C4-2B (cell line): Measurements from ENCODE around the gene JUN.

ENCODE experiments used
- H3K27ac ChIP-seq: fragments of 450-650 bp; 2 replicates; pipeline ENCODE4 v1.5.1; 2017
- ZFX ChIP-seq: fragments of 450-650 bp; IDR thresholded peaks from 2 replicates; pipeline ENCODE4 v1.6.1; 2017
- TF ChIP-seq, protein P1 (sequence below): fragments of 450-650 bp; conservative IDR thresholded peaks from 2 replicates; pipeline ENCODE4 v1.5.1; 2017; ENCODE audit warnings: mild to moderate bottlenecking

Gene JUN

DNA sequence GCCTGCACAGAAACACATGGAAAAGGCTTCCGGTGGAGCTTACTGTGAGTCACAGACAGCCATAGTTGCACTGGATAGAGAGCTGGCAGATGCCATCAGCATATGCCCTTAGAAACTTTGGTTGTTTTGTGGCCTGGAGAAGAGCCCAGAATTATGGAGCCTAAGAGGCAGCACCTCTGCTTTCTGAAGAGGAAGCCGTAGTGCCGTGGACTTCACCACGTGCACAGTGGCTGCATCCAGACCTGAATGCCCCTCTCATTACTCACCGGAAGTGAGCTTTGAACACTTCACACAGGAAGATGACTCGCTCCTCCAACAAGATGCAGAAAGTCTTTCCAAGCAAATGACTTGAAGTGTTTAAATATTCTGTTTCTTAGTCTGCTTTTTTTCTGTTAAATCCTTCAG, 28.4 kb downstream of the JUN start:
- no peak overlapping the region for H3K27ac ChIP-seq
- TF ChIP-seq, protein P1, sequence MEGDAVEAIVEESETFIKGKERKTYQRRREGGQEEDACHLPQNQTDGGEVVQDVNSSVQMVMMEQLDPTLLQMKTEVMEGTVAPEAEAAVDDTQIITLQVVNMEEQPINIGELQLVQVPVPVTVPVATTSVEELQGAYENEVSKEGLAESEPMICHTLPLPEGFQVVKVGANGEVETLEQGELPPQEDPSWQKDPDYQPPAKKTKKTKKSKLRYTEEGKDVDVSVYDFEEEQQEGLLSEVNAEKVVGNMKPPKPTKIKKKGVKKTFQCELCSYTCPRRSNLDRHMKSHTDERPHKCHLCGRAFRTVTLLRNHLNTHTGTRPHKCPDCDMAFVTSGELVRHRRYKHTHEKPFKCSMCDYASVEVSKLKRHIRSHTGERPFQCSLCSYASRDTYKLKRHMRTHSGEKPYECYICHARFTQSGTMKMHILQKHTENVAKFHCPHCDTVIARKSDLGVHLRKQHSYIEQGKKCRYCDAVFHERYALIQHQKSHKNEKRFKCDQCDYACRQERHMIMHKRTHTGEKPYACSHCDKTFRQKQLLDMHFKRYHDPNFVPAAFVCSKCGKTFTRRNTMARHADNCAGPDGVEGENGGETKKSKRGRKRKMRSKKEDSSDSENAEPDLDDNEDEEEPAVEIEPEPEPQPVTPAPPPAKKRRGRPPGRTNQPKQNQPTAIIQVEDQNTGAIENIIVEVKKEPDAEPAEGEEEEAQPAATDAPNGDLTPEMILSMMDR: no peak
- no peak for TF ChIP-seq ZFX

- TF ChIP-seq, protein P1: no peak
- no peak for TF ChIP-seq ZFX
- H3K27ac ChIP-seq: no peak overlapping the region
These were observed 29.0 kb downstream of the JUN start for GRCh38 chr1:58754683-58755467.

DNA sequence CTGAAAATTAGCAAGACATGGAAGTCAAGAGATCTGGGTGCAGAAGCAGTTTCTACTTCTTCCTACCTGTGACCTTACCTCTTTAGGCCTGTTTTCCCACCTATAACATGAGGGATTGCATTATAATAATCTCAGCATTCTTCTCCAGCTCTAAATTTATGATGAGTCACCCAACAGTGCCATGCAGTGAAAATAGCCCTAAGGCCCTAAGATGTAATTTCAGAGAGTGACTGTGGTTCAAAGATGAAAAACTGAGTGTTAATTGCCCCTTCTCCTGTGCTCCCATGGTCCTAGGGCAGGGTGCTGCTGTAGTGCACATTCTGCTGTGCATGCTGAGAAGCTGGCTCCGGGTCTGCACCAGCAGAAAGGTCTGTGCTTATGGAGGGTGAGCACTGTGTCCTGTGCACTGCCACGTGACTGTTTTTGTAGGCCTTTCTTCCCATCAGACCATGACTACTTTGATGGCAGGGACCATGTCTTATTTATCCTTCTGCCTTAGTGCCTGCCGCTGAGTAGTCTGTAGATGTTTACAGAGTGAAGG, 29.7 kb downstream of the JUN start:
- no peak overlapping the region for H3K27ac ChIP-seq
- TF ChIP-seq, protein P1: no peak
- no peak for TF ChIP-seq ZFX

DNA sequence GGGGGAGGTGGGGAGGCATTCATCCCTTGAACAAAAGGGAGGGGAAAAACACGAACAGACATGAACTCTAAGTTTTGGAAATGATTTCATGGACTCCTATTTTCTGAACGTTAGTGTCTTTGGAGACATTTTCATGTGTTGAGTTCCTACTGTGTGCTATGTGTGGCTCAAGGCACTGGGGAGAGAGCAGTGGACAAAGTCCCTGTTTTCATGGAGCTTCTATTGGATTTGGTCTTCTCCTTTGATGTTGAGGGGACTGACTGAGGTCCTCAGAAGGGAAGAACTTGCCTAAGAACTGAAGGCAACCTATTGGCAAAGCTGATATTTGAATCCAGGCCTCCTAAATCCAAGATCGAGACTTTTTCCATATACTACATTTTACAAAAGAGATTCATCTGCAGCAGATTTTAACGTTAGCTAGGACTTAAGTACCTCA, 30.4 kb downstream of the JUN start:
- TF ChIP-seq, protein P1: no peak
- TF ChIP-seq ZFX: no peak
- H3K27ac ChIP-seq: no peak overlapping the region

DNA sequence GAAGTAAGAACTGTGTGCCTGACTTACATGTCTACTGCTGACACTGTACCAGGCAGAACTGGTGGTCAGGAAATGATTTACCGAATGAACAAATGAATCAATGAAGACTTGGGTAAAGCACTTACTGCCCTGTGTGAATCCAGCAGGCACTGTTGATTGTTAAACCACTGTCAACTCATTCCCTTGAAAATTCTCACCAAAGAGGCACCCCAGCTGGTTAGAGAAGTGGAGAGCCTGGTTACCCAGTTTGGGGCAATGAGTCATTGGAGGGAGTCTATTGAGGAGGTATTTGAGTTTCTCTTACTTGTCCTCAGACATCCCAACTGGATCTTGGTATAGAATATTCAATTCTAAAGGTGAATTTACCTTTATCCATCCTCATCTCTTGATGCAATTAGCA, 34.2 kb downstream of the JUN start:
- TF ChIP-seq, protein P1: no peak
- TF ChIP-seq ZFX: no peak
- H3K27ac ChIP-seq: no peak overlapping the region

- no peak for TF ChIP-seq ZFX
- TF ChIP-seq, protein P1: no peak
- no peak overlapping the region for H3K27ac ChIP-seq
These were observed 35.2 kb downstream of the JUN start for GRCh38 chr1:58748666-58749065.

DNA sequence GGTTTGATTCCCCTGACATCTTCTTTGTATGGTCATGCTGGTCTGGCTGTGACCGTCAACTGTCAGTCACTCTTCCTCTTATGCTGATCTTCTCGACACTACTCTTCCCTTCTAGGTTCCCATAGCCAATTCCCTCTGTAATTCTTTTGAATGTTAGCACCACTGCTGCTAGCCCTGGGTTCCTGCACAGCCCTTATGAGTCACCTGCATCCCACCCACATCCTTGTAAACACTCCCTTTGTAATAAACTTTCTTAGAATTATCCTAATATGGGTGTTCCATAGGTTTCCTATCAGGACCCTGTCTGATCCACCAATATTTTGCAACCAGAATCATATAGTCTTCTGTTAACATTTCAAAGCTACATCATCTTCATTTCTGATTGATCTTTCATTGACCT, 37.1 kb downstream of the JUN start:
- TF ChIP-seq ZFX: no peak
- TF ChIP-seq, protein P1: no peak
- H3K27ac ChIP-seq: no peak overlapping the region
